HG02973 (cell line): Measurements from ENCODE around the gene PRPF8.

ENCODE experiments used
- ATAC-seq: cut with Tn5 transposase; IDR thresholded peaks from one replicate; pipeline ENCODE4 v1.9.1; 2021; ENCODE audit warnings: moderate library complexity; ENCODE audit not compliant: unreplicated experiment

PRPF8 gene

GRCh38 chr17:1646199-1646875, 38.3 kb downstream of the PRPF8 start:
- no peak for ATAC-seq

GRCh38 chr17:1645207-1646171, 39.2 kb downstream of the PRPF8 start, which contains the start of gene SCARF1:
TSS of gene SCARF1 (minus strand) at chr17:1645732. CDS start at chr17:1645697, 35 bp downstream.
- no peak for ATAC-seq

GRCh38 chr17:1644493-1645206, 40.0 kb downstream of the PRPF8 start:
- no peak for ATAC-seq

- no peak for ATAC-seq
These were observed 40.6 kb downstream of the PRPF8 start for GRCh38 chr17:1643999-1644492.

- no peak for ATAC-seq
These were observed 41.2 kb downstream of the PRPF8 start for GRCh38 chr17:1643293-1643998.

- ATAC-seq: no peak
These were observed 43.6 kb downstream of the PRPF8 start for GRCh38 chr17:1641065-1641403.

- ATAC-seq: no peak
These were observed 44.2 kb downstream of the PRPF8 start for GRCh38 chr17:1640329-1641064.

- no peak for ATAC-seq
These were observed 45.0 kb downstream of the PRPF8 start for GRCh38 chr17:1639549-1640180.

GRCh38 chr17:1638624-1639300, 45.9 kb downstream of the PRPF8 start:
- no peak for ATAC-seq

GRCh38 chr17:1638171-1638590, 46.5 kb downstream of the PRPF8 start:
- no peak for ATAC-seq

GRCh38 chr17:1636732-1637285, 47.9 kb downstream of the PRPF8 start:
- no peak for ATAC-seq

- ATAC-seq: no peak
These were observed 48.8 kb downstream of the PRPF8 start for GRCh38 chr17:1635675-1636465.

GRCh38 chr17:1634841-1635650, 49.6 kb downstream of the PRPF8 start:
- no peak for ATAC-seq

- no peak for ATAC-seq
These were observed 54.0 kb downstream of the PRPF8 start for GRCh38 chr17:1630662-1631061.

- no peak for ATAC-seq
These were observed 55.0 kb downstream of the PRPF8 start for GRCh38 chr17:1629504-1630310.

- ATAC-seq: peak; percentile 55
These were observed 55.7 kb downstream of the PRPF8 start for GRCh38 chr17:1628856-1629503.
